ENCODE measurements around the gene CHKA.

Gene CHKA

GRCh38 chr11:68031144-68031464, 90.1 kb downstream of the CHKA start:
- no peak for DNase-seq (ENCODE audit: low spot score)

GRCh38 chr11:68030318-68031143, 90.7 kb downstream of the CHKA start, which contains the start of gene NDUFS8:
NDUFS8 (plus strand) TSS chr11:68030681; CDS start chr11:68032152, 1,471 bp downstream.
- DNase-seq (ENCODE audit: low spot score), result peak; percentile 98

GRCh38 chr11:68028802-68029545, 92.2 kb downstream of the CHKA start:
- no peak for DNase-seq (ENCODE audit: low spot score)

GRCh38 chr11:68027667-68028066, 93.5 kb downstream of the CHKA start:
- DNase-seq (ENCODE audit: low spot score), result no peak

- DNase-seq (ENCODE audit: low spot score), result no peak
These were observed 94.6 kb downstream of the CHKA start for GRCh38 chr11:68026391-68027105.

- no peak for DNase-seq (ENCODE audit: low spot score)
These were observed 96.1 kb downstream of the CHKA start for GRCh38 chr11:68025047-68025446.

- DNase-seq (ENCODE audit: low spot score), result no peak
These were observed 96.7 kb downstream of the CHKA start for GRCh38 chr11:68024508-68024907.

GRCh38 chr11:68022531-68022930, 98.7 kb downstream of the CHKA start:
- no peak for DNase-seq (ENCODE audit: low spot score)

- DNase-seq (ENCODE audit: low spot score), result peak; percentile 80
These were observed 99.9 kb downstream of the CHKA start for GRCh38 chr11:68021167-68021787.

GRCh38 chr11:68020575-68020974, 100.6 kb downstream of the CHKA start:
- DNase-seq (ENCODE audit: low spot score), result peak; percentile 81

GRCh38 chr11:68019486-68019885, 101.7 kb downstream of the CHKA start:
- DNase-seq (ENCODE audit: low spot score), result no peak

GRCh38 chr11:68018730-68019190, 102.4 kb downstream of the CHKA start:
- no peak for DNase-seq (ENCODE audit: low spot score)

GRCh38 chr11:68017980-68018729, 103.0 kb downstream of the CHKA start:
- no peak for DNase-seq (ENCODE audit: low spot score)

- DNase-seq (ENCODE audit: low spot score), result no peak
These were observed 104.0 kb downstream of the CHKA start for GRCh38 chr11:68016904-68017817.

GRCh38 chr11:68016161-68016903, 104.9 kb downstream of the CHKA start:
- DNase-seq (ENCODE audit: low spot score), result no peak

GRCh38 chr11:68015467-68015866, 105.7 kb downstream of the CHKA start:
- DNase-seq (ENCODE audit: low spot score), result no peak

GRCh38 chr11:68014947-68015447, 106.2 kb downstream of the CHKA start:
- DNase-seq (ENCODE audit: low spot score), result no peak

- no peak for DNase-seq (ENCODE audit: low spot score)
These were observed 106.8 kb downstream of the CHKA start for GRCh38 chr11:68014157-68014946.
